GM21619 (cell line): ENCODE measurements around the gene CPLX1.

Source experiments
- ATAC-seq: cut with Tn5 transposase; IDR thresholded peaks from one replicate; pipeline ENCODE4 v1.9.1; 2021; ENCODE audit not compliant: unreplicated experiment

CPLX1 gene

GRCh38 chr4:825971-826330, at the start of gene CPLX1:
Gene CPLX1 (minus strand): TSS chr4:826129. CDS start chr4:824522, 1,607 bp downstream.
- ATAC-seq: no peak

DNA sequence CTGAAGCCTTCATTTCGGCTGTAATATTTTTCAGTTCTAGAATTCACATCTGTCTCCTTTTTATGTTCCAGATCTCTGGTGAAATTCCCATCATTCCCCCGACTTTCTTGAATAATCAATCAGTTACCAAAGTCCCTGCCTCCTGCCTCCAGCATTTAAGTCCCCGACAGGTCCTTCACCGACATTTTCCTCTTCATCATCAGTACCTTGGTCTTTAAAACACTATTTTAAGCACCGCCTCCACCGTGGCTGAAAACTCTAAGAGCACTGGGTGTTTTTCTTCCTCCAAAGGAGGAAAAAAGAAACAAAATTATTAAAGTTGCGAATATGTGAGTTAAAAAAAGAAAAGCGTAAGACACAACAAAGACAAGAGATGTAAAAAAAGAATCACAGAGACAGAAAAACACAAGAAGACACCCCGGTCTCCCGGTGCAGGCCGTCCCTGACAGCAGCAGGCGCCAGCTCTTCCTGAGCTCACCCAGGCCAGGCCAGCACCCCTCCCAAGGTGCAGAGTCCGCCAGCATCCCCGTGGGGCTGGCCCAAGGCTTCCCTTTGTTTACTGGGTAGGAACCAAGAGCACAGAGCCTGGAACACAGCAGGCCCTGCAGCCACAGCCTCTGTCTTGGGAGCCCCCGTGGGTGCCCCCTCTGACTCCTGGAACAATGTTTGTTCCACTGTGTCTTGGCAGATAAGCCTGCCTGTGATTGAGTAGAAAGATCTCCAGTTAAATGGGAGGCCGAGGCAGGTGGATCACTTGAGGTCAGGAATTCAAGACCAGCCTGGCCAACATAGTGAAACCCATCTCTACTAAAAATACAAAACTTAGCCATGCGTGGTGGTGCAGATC, 49.3 kb upstream of the CPLX1 start:
- no peak for ATAC-seq

GRCh38 chr4:874056-874455, 48.1 kb upstream of the CPLX1 start:
- ATAC-seq: no peak

GRCh38 chr4:872241-872981, 46.5 kb upstream of the CPLX1 start:
- ATAC-seq: no peak

- no peak for ATAC-seq
These were observed 45.6 kb upstream of the CPLX1 start for GRCh38 chr4:871484-871883.

GRCh38 chr4:870951-871350, 45.0 kb upstream of the CPLX1 start:
- ATAC-seq: no peak

GRCh38 chr4:869776-870175, 43.8 kb upstream of the CPLX1 start:
- ATAC-seq: no peak

DNA sequence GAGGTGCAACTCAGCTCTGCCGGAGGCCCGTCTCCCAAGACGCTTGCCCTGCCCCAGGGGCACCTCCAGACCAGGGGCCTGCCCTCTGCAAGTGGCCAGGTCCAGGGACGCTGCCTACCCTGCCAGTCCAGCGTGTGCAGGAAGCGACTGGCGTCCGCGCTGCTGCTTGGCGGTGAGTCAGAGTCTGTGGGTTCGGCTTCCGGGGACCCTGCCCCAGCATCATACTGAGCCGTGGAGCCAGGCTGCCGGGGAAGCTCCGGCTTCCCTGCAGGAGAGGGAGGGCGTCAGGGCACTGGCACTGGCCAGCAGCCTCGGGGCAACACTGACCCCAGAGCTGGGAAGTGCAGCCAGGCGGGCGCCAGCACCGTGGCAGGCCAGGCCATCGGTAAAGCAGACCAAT, 42.5 kb upstream of the CPLX1 start:
- ATAC-seq: no peak

- no peak for ATAC-seq
These were observed 41.8 kb upstream of the CPLX1 start for GRCh38 chr4:867526-868250.

DNA sequence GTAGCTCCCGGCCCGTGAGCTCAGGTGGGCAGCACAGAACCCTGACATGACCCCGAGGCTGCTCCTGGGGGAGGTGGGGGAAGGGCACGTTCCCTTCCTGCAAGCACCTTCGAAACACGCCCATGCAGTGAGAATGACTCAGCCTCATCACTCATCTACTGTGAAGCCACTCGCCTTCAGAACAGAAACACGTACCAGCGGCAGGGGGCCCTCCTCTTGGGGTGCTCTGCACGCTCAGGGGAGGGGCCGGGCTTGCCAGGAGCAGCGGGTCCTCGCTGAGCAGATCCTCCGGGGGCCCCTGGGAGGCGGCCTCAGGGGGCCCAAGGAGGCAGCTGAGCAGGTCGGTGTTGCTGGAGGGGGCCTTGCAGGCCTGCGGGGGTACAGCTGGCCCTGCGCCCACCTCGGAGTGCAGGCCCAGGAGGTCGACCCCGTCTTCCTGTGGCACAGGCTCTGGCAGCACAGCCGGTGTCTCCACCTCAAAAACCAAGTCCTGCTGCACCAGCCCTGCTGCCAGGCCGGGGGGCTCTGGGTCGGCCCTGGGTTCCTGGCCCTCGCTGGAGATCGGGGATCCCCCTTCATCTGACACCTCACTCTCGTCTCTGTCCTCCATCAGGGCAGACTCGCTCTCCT, 40.9 kb upstream of the CPLX1 start:
- ATAC-seq: no peak

DNA sequence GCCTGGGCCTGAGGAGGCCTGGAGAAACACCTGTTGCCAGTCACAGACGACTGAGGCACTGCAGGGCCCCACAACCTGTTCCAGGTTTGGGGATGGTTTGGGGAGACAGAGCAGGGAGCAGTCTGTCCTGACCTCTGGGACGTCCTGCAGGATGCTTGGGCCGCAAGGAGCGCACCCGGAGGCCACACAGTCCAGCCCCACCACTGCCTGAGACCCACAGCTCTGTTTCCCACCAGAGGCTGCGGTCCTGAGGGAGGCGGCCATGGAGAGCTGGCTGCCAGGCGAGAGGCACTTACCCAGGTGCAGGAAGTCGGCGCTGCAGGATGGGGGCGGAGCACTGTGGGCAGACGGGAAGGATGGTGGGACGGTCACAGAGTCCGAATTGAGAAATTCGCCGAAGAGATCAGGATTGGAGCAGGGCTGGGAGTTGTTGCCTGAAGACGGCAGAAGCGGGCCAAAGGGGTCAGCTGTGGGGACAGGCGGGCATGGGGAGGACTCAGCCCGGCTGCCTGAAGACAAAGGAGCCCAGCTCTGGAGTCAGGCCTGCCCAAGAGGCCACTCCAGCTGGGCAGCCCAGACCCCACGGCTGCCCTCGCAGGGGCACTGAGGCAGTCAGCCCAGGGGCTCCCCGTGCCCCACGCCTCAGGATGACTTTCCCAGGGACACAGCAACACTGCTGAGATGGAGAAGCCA, 40.3 kb upstream of the CPLX1 start:
- no peak for ATAC-seq

GRCh38 chr4:865572-865971, 39.6 kb upstream of the CPLX1 start:
- ATAC-seq: no peak

DNA sequence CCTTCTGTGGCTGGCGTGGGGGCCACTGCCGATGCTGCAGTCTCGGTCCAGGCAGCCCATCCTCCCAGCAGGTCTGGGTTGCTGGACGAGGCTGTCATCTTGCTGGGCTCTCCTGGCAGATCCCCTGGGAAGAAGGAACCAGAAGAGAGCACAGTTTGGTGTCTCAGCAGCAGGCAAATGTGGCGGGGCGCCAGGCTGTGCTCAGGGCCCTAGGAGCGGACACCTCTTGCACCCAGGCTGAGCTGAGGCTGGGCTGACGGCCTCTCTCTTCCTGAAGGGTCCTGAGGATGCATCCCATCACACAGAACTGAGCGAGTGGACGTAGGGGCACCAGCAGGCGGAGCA, 39.2 kb upstream of the CPLX1 start:
- no peak for ATAC-seq

GRCh38 chr4:864456-865120, 38.7 kb upstream of the CPLX1 start:
- ATAC-seq: no peak

GRCh38 chr4:860561-860960, 34.6 kb upstream of the CPLX1 start:
- no peak for ATAC-seq

- ATAC-seq: no peak
These were observed 33.6 kb upstream of the CPLX1 start for GRCh38 chr4:859496-859895.

- no peak for ATAC-seq
These were observed 33.0 kb upstream of the CPLX1 start for GRCh38 chr4:858831-859451.

- no peak for ATAC-seq
These were observed 32.1 kb upstream of the CPLX1 start for GRCh38 chr4:858041-858481.

GRCh38 chr4:857461-857860, 31.5 kb upstream of the CPLX1 start:
- no peak for ATAC-seq
